VCaP (cell line): Measurements from ENCODE around the gene BNC2.
A peak's percentile ranks its signal among the peaks of the same experiment; 100 is the strongest.

Experiments used
- H3K27ac ChIP-seq: fragments of 450-650 bp; 2 replicates; pipeline ENCODE4 v1.5.1; 2017
- TF ChIP-seq, protein P1 (sequence below): fragments of 450-650 bp; conservative IDR thresholded peaks from 2 replicates; pipeline ENCODE4 v1.5.1; 2017; ENCODE audit warnings: mild to moderate bottlenecking, moderate library complexity

Gene BNC2

DNA sequence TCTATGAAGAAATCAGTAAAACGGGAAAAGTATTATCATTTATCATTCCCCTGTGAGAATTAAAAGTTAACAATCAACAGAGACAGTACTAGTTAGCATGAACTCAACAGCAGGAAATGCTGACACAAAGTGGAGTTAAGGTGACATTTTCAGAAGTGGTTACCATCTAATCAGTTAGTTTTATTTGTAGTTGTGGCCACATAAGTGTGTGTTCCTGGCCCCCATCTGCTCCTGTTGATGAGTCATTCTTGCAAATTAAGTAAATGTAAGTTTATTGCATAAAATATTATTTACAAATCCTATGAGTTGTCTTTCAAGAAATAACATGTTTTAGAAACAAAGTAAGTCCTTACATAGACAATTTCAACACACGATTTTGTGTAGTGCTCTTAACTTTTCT, 8.9 kb upstream of the BNC2 start:
- no peak overlapping the region for H3K27ac ChIP-seq
- TF ChIP-seq, protein P1, sequence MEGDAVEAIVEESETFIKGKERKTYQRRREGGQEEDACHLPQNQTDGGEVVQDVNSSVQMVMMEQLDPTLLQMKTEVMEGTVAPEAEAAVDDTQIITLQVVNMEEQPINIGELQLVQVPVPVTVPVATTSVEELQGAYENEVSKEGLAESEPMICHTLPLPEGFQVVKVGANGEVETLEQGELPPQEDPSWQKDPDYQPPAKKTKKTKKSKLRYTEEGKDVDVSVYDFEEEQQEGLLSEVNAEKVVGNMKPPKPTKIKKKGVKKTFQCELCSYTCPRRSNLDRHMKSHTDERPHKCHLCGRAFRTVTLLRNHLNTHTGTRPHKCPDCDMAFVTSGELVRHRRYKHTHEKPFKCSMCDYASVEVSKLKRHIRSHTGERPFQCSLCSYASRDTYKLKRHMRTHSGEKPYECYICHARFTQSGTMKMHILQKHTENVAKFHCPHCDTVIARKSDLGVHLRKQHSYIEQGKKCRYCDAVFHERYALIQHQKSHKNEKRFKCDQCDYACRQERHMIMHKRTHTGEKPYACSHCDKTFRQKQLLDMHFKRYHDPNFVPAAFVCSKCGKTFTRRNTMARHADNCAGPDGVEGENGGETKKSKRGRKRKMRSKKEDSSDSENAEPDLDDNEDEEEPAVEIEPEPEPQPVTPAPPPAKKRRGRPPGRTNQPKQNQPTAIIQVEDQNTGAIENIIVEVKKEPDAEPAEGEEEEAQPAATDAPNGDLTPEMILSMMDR: no peak

DNA sequence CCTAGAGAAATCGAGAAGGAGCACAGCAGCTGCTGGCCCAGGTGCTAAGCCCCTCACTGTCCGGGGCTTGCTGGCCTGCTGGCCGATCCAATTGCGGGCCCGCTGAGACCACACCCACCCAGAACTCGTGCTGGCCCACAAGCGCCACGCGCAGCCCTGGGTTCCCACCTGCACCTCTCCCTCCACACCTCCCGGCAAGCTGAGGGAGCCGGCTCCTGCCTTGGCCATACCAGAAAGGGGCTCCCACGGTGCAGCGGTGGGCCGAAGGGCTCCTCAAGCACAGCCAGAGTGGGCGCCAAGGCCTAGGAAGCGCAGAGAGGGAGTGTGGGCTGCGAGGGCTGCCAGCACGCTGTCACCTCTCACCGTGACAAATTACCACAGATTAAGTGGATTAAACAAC, 6.8 kb upstream of the BNC2 start:
- TF ChIP-seq, protein P1: no peak
- H3K27ac ChIP-seq: no peak overlapping the region

DNA sequence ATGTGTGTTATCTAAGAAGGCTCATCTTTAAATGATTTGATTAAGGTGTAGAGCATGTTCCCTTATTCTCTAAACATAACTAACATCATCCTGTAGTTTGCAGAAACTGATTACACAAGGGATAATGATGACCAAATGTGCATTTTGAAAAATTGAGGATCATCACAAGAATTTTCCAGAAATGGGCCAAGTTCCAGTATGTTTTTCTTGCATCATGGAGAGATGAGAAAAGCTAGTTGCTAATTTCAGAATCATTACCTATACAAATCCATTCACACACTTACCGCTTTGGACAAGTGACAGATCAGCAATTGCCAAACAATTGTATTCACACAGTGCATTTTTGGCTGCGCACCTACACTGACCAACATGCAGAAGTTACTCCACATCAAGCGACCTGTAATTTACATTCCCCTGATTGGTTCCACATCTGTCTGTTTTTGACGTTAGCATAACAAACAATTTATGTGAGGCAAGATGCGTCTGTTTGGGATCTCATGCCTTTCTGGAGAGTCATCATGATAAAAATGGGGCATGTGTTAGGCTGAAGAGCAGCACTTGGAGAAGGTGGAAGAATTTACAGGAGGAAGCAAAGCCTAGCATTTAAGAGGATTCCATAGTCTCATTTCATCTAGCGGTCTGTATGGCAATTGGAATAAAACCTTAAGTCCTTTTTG, 2.8 kb upstream of the BNC2 start:
- no peak overlapping the region for H3K27ac ChIP-seq
- TF ChIP-seq, protein P1: no peak

DNA sequence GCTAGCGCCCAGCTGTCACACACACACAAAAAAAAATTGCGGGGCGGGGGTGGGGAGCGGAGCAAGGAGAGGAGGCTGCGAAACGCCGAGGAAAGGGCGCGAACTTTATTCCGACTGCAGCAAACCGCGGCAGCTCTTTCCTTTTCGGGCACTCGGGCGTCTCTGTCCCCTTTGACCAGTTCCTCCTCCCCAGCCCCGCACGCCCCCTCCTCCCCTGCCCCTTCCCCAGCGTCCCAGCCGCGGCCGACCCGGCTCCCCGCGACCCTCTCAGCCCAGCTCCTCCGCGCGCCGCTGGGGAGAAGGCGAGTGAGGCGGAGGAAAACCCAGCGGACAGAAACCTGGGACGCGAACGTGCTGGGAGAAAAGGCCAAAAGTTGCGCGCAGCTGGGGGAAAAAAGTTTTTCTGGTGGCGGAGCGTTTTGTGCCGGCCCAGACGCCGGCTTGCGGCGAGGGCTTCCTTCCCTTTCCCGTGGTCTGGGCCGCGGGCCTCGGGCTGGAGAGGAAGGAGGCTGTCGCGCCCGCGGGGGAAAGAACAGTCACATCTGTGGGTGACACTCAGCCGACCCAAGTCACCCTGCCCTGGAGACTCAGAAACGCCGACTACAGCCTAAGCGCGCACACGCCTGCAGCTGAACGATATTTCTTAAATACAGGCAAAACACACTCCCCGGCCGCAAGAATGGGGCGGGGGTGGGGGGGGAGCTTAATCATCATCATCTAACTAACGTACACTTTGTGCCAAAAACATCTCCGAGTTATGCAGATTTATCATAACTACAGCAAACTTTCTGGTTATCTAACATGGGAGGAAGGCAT, 1.1 kb upstream of the BNC2 start:
- TF ChIP-seq, protein P1: 0 out of 2 replicates have a peak, but pooled peaks have one; percentile 16
- H3K27ac ChIP-seq: peak overlapping the region; percentile 69

DNA sequence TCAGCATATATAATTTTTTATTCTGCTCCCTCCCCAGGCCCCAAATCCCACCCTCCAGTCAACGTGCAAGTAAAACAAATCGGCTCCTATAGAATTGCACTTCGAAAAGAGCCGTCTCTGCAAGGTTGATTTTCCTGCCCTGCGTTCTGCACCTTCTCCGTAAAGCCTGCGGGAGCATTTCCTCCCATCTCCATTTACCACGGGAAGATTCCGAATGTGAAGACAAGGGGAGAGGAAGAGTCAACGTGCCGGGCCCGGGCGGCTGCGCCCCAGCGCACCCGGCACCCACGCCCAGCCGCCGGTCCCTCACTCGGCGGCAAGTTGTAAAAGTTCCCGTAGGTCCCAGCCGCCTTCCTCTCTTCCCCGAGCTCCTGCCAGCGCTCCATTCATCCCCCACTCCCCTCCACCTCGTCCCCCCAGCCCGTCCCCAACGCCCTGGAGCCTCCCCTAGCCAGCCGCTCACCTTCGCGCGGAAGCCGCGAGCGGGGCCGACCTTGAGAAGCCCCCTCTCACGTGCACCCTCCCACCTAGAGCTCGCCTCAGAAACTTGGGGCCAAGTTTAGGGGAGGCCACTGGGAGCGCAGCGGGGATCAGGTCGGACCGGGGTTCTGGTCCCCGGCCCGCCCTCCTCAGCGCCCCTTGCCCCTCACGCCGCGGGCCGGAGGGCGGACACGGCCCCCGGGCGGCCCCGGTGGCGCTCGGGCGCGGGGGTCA, 431 bp downstream of the BNC2 start:
- H3K27ac ChIP-seq: peak overlapping the region; percentile 69; the same call in 1 of the 2 replicates
- TF ChIP-seq, protein P1: no peak

DNA sequence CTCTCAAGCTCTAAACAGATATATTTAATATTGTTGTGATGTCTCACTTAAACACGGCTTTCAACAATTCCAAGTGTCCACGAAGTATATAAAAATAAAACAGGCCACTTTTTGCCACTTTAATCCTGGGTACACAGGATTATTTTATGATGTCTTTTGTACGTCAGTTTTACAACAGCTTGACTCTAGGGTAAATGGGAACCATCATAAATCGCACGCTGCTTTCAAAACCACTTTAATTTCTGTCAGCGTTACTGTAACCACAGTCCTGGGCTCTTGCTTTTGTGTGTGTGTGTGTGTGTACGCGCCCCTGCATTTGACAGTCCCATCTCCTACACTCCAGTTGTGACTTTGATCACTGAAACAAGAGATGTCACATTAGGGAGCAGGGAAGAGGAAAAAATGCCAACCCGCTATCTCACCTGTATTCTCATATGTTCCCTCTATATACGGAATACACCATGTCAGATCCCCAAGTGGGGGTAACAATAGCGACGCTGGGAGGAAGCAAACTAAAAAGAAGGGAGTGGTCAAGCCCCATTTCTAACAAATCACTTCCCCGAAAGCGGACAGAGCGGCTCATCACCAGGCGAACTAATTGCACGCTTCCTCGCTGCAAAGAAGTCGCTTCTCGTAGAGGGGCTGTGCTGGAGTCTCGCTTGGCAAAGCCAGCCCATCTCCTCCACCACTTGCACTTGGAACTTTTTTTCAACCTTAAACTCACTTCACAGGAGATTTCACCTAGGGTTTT, 1.2 kb downstream of the BNC2 start:
- TF ChIP-seq, protein P1: no peak
- H3K27ac ChIP-seq: peak overlapping the region; percentile 69; the same call in 1 of the 2 replicates
